Amniotic epithelial cell (primary cell): ENCODE measurements around the gene C4orf17.
A peak's percentile ranks its signal among the peaks of the same experiment; 100 is the strongest.
"Not testable (repeated sequence)": the region's sequence is repeated elsewhere in the genome, so short reads cannot be mapped to it uniquely, and the experiment has no call there.

Experiments
- DNase-seq: peaks from one replicate; pipeline ENCODE4 v3.0.0-alpha.2; 2010; ENCODE audit warnings: low read depth

The C4orf17 gene

GRCh38 chr4:99510721-99511120 is at the start of gene C4orf17:
C4orf17 (plus strand) TSS chr4:99511021; CDS start chr4:99513082, 2,061 bp downstream.
- DNase-seq = no peak

- DNase-seq = no peak
Measured at GRCh38 chr4:99461623-99462401, 49.0 kb upstream of the C4orf17 start.

- DNase-seq = peak; percentile 59
Measured at GRCh38 chr4:99462875-99463464, 47.9 kb upstream of the C4orf17 start.

GRCh38 chr4:99463566-99463965 is 47.3 kb upstream of the C4orf17 start:
- no peak for DNase-seq

GRCh38 chr4:99467887-99468286 is 42.9 kb upstream of the C4orf17 start:
- DNase-seq = no peak

GRCh38 chr4:99468889-99469288 is 41.9 kb upstream of the C4orf17 start:
- no peak for DNase-seq

- no peak for DNase-seq
Measured at GRCh38 chr4:99471349-99471748, 39.5 kb upstream of the C4orf17 start.

- DNase-seq = no peak
Measured at GRCh38 chr4:99471896-99472295, 38.9 kb upstream of the C4orf17 start.

- DNase-seq = peak; percentile 2
Measured at GRCh38 chr4:99473131-99473530, 37.7 kb upstream of the C4orf17 start.

- DNase-seq = peak; percentile 34
Measured at GRCh38 chr4:99483636-99484035, 27.2 kb upstream of the C4orf17 start.

GRCh38 chr4:99485212-99485611 is 25.6 kb upstream of the C4orf17 start:
- no peak for DNase-seq

GRCh38 chr4:99486648-99487047 is 24.2 kb upstream of the C4orf17 start:
- not testable (repeated sequence) for DNase-seq

- no peak for DNase-seq
Measured at GRCh38 chr4:99490286-99490685, 20.5 kb upstream of the C4orf17 start.

- no peak for DNase-seq
Measured at GRCh38 chr4:99504804-99505502, 5.9 kb upstream of the C4orf17 start.

GRCh38 chr4:99506781-99507180 is 4.0 kb upstream of the C4orf17 start:
- DNase-seq = no peak

GRCh38 chr4:99507349-99507748 is 3.5 kb upstream of the C4orf17 start:
- DNase-seq = no peak

- no peak for DNase-seq
Measured at GRCh38 chr4:99507762-99508161, 3.1 kb upstream of the C4orf17 start.

- DNase-seq = no peak
Measured at GRCh38 chr4:99518601-99519295, 7.9 kb downstream of the C4orf17 start.

GRCh38 chr4:99529228-99529627 is 18.4 kb downstream of the C4orf17 start:
- peak; percentile 1 for DNase-seq

GRCh38 chr4:99529956-99530355 is 19.1 kb downstream of the C4orf17 start:
- DNase-seq = no peak

GRCh38 chr4:99534699-99535098 is 23.9 kb downstream of the C4orf17 start:
- not testable (repeated sequence) for DNase-seq

GRCh38 chr4:99536271-99536670 is 25.4 kb downstream of the C4orf17 start:
- no peak for DNase-seq
